HT-29 (cell line): ENCODE measurements around the gene DPF3. TPM values are rescaled to one million over a fixed set of nuclear protein-coding genes. Genes with fewer than 3 reads are reported as not detected.
"Not testable (repeated sequence)": the region's sequence is repeated elsewhere in the genome, so short reads cannot be mapped to it uniquely, and the experiment has no call there.

ENCODE experiments used
- DNase-seq: peaks from one replicate; pipeline ENCODE4 v3.0.0-alpha.2; 2015; ENCODE audit warnings: low spot score
- total RNA-seq: library from RNA; depleted of rRNA; stranded (reverse); fragments of >200 nt; shearing (Covaris generic); gene quantifications from 2 replicates; pipeline ENCODE4 v1.2.3, GENCODE V29; 2014

The DPF3 gene
- total RNA-seq, 1 experiment from 2014 or later: not detected

DNA sequence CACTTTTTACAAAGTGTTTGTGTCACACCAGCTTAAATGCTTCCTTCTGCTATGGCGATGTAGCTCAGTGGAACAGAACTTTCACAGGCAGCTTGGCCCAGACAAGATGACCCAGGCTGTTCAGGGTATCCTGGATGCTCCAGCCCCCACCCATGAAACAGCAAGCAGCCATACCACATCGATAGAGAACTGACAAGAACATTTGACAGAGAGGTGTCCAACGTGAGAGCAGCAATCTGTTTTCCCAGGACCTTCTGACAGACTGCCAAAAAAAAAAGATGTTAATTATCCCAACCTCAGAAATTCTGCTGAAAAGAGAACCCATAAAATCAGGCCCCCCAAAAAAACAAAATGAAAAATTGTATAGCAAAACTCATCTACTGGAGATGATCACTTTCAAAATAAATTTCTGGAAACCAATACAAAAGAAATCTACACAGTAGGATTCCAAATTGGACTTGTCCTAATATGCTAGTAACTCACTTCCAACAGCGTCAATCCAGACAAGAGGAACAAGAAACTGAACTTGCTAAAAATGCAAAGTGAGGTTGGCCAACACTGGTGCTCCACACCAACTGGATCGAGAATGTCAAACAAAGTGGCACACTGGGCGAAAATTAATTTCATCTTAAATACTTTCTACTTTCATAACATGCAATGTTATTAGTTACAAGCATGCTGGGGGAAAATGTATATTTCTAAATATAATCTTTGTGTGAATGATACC, 118.8 kb downstream of the DPF3 start:
- no peak for DNase-seq

DNA sequence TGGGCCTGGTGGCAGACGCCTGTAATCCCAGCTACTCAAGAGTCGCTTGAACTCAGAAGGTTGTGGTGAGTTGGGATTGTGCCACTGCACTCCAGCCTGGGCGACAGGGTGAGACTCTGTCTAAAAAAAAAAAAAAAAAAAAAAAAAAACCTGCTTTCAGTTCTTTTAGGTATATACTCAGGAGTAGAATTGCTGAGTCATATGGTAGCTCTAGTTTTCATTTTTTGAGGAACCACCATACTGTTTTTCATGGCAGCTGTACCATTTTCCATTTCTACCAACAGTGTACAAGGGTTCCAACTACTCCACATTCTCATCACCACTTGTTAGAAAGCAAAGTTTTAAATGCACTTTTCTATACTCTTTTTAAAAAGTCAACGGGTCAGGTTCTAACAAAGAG, 119.8 kb downstream of the DPF3 start:
- no peak for DNase-seq

DNA sequence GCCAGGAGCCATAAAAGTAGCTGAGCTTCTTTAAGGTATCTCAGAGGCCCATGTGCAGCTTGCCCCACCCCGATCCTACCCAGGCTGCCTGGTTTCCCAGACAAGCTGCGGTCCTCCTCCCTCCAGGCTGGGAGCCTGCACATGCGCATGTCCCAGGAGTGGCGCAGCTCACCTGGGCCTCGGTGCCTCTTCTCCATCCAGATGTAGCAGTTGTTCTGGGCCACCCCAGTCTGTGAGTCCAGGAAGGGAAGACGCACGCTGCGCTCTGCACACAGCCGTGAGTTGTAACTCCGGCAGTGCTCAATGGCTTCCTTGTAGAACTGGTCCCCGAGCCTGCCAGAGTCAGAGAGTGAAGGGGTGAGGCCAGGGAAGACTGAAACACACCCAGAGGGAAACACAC, 122.3 kb downstream of the DPF3 start:
- no peak for DNase-seq

DNA sequence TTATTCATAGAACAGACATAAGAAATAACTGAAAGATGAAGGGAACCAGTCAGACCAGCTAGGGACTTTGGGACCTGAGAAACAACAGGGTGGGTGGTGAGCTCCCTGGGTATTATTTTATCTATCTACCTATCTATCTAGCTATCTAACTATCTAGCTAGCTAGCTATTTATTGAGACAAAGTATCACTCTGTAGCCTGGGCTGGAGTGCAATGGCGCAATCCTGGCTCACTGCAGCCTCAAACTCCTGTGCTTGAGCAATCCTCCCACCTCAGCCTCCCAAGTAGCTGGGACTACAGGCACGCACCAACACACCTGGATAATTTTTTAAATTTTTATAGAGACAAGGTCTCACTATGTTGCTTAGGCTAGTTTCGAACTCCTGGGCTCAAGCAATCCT, 127.6 kb downstream of the DPF3 start:
- DNase-seq: no peak

DNA sequence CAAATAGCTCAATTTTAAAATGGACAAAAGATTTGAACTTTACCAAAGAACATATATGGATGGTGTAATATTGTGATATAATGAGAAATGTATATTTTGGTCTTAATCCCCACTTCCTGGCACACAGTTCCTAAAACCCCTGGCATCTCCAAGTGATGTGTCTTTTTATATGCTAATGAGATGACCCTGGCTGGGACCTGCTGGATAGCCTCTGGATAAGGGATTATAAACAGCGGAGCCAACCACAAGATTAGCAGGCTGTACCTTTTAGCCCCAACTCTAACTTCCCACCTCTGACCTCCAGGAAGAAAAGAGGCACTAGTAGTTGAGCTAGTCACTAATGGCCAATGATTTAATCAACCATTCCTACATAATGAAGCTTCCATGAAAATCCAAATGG, 130.0 kb downstream of the DPF3 start:
- DNase-seq: no peak

DNA sequence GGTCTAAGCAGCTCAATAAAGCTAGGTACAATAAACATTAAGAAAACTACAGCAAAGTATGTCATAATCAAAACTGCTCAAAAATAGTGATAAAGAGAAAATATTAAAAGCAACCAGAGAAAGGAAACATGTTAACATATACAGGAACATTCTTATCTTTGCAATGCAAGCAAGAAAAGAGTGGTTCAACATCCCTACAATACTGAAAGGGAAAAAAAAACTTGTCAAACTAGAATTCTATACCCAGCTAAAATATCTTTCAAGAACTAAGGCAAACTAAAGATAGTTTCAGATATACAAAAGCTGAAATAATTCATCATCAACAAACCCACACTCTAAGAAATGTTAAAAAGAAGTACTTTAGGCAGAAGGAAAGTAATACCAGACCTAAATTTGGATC, 134.2 kb downstream of the DPF3 start:
- DNase-seq: no peak

DNA sequence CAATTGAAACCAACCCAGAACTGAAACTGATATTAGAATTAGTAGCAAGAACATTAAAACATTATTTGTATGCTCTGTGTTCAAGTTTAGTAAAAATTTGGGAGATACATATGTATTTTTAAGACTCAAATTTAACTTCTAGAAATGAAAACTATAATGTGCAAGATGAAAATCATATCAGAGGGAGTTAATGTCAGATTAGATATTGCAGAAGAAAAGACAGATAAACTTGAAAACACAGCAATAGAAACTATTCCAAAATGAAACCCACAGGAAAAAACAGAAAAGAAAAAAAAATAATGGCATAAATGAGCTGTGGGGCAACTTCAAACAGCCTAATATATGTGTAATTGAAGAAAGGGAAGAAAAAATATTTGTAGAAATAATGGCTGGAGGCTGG, 134.9 kb downstream of the DPF3 start:
- DNase-seq: no peak

DNA sequence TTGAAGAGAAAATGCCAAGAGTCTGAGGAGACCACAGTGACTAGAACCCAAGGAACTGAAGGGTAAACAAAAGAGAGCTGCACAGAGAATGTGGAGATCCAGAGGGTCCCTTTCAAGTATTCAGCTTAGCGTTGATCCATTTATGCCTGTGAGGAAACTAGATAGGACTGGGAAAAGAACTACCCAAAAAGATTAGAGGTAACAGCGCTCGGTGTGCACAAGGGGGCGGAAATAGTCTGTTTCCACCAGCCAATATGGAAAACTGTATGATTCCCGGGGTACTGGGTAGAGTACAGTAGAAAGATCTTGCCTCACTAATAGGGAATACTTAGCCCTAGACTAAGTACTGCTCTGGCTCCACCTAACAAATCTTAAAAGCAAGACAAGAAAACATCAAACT, 135.5 kb downstream of the DPF3 start:
- DNase-seq: no peak

DNA sequence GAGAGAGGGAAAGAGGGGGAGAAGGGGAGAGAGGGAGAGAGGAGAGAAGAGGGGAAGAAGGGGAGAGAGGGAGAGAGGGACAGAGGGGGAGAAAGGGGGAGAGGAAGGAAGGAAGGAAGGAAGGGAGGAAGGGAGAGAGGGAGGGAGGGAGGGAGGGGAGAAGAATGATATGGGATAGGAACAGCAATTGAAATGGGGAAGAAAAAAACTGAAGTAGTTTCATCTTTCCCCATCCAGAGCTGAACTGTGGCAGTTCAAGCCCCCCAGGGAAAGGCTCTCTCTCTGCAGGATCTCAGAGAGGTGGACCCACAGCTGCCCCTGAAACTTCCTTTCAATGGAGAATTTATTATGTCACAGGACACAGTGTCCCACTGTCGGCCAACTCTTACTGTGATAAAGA, 136.9 kb downstream of the DPF3 start:
- no peak for DNase-seq

DNA sequence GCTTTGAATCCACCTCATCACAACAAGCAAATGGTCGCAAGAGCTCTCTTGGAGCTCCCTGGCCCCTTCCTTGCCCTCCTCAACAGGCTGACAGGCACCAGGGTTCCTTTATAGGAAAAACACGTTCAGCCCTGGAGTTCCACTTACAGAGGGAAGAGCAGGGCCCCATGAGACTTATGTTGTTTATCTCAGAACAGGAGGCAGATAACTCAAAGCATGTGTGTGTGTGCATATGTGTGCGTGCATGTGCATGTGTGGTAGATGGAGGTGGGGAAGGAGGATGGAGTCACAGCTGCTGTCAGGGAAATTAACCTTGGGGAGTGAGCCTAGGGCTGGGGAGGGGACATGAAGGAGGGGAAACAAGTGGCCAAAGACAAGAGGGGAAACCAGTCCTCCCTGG, 138.1 kb downstream of the DPF3 start:
- DNase-seq: no peak

DNA sequence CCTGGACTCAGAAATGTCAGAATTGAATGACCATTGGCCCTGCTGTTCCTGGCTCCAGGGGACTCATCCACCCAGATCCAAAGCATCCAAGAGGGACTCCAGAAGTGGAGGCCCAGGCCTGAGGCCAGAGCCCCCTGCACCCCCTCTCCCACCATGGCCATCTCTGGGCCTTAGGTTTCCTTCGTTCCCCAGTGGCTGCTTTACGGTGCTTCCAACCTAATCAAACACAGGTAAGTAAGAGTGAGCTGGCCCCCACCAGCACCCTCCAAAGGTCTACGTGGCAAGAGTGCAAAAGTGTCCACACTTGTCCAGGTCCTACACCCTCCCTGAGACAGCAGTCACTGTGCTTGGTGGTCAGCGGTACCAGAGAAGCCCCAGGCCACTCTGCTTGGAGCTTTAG, 139.0 kb downstream of the DPF3 start:
- DNase-seq: no peak

DNA sequence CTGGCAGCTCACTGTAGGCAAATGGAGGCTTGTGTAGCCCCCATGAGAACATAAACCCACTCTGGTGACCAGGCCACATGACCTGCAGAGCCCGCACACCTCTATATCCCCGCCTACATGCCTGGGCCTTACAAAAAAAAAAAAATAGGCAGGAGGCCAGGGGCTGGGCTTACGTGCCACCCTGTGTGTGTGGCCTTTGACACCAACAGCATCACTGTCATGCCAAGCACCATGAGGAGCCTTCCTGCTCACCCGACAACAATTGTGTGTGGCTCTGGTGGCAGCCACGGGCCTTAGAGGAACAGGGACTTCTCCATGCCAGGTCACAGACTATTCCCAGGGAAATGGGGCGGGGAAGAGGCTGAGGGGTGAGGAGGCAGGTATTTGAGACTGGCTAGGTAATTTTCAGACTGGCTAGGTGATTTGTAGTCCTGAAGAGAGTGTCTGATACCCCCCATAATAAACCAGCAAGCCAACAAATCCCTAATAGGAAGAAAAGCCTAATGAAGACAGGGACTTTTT, 140.0 kb downstream of the DPF3 start:
- no peak for DNase-seq

DNA sequence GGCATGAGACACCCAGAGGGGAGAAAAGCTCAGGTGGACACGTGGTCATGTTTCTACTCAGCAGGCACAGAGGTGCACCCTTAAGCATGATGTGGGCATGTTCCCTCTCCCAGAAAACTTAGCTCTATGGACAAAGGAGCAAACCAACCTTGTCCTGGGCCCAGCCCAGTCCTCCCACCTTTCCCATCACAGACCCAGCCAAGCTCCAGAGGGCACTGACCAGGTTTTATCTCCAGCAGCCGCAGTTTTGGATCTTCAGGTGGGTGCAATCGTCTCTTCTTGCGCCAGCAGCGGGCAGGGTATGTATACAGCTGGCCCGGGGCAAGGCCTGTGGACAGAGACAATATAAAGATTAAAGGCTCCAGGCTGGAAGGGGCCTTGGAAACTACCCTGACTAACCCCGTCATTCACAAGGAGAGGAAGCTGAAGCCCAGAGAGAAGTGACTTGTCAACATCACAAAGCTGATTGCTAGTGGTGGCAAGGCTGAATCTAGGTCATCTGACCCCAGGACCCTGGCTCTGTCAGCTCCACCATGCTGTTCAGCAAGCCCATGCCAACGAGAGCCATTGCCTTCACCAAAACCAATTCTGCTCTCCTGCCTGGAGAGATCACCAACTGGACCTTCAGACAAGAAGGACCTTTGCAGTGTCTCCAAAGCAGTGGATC, 140.7 kb downstream of the DPF3 start:
- no peak for DNase-seq

DNA sequence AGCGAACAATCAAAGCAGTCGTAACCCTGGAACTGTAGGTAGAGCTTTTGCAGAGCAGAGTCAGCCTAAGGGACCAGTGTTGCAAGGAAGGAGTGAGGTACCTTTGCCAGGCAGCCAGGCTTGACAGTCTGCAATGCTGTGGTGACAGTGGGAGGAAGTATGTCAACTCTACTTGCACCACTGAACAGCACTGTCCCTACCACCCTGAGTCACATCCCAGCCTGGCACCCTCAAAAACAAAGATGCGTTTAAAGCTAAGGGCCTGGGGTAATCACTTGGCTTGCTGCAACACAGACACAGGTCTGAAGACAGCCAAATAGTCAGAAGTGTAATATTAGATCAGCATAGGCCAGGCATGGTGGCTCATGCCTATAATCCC, 141.9 kb downstream of the DPF3 start:
- DNase-seq: no peak

DNA sequence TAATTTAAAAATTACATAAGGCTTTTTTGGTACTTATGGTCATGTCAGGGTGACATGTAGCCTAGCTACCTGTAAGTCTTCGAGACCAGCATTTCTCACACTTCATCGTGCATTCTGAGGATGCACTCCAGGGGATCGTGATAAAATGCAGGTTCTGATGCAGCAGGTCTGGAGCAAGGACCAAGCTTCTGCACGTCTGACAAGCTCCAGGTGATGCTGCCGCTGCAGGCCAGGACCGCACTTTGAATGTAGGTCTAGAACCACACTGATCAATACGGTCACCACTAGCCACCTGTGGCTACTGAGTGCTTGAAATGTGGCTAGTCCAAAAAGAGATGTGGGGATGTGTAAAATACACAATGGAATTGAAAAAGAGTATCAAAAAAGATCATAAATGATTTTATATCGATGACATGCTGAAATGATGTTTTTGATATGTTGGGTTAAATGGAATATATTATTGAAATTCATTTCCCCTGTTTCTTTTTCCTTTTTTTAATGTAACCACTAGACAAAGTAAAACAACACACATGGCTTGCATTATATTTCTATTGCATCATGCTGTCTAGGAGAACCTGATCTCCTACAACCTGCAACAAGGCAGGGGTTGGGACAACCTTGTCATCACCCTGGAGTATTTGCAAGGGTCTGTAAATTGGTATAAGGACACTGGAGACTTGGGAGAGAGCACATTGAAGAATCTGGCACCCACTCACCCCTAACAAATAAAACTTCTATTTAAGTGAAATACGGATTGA, 142.4 kb downstream of the DPF3 start:
- no peak for DNase-seq

DNA sequence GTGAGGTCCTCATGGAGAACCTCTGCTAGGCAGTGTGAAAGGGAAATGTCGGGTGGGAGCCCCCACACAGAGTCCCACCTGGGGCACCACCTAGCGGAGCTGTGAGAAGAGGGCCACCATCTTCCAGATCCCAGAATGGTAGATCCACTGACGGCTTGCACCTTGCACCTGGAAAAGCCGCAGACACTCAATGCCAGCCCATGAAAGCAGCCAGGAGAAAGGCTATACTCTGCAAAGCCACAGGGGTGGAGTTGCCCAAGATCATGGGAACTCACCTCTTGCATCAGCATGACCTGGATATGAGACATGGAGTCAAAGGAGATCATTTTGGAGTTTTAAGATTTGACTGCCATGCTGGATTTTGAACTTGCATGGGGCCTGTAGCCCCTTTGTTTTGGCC, 145.0 kb downstream of the DPF3 start:
- DNase-seq: not testable (repeated sequence)

DNA sequence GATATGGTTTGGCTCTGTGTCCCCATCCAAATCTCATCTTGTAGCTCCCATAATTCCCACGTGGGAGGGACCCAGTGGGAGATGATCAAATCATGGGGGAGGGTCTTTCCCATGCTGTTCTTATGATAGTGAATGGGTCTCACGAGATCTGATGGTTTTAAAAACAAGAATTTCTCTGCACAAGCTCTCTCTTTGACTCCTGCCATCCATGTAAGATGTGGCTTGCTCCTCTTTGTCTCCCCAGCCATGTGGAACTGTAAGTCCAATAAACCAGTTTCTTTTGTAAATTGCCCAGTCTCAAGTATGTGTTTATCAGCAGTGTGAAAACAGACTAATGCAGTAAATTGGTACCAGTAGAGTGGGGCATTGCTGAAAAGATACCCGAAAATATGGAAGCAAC, 146.2 kb downstream of the DPF3 start:
- DNase-seq: no peak

DNA sequence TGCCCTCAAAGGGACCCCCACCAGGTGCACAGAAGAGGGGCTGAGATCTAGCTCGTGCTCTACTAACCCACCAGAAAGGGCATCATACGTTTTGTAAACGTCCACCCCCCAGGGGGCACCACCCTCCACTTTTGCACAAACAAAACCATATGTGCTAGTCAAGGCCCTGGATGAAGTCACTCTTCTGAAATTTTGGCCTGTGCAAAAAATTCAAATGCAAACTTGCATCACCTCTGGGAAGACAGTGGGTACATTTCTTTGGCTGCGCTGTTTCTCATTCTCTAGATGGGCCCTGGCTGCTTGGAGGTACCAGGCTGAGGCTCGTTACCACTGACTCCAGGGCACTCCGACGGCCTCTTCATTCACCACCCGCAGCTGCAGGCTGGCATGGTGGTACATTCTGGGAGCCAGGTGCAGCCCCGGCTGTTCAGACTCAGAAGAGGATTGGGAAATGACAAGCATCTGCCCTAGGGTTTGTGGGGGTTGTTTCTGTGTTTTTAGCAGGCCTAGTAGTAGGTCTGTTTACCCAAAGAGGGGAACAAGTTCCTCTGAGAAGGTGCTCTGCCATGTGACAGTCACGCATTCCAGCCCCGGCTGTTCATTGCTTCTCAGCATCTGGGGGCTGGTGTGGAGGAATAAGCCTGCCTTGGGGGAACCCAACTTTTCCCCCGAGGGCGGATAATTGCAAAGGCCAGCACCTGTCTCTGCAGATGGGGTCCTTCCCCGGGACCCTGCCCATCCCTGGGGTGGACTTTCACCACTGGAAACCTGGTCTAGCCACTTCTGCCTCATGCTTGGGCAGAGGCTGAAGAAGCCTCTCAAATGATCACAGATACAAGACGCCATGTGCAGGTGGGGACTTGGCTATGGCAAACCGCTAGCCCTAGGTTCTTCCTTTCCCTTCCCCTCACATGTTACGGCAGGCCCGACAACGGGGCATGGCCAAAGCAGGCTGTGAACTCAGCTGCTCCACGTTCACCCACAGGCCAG, 147.6 kb downstream of the DPF3 start:
- no peak for DNase-seq

DNA sequence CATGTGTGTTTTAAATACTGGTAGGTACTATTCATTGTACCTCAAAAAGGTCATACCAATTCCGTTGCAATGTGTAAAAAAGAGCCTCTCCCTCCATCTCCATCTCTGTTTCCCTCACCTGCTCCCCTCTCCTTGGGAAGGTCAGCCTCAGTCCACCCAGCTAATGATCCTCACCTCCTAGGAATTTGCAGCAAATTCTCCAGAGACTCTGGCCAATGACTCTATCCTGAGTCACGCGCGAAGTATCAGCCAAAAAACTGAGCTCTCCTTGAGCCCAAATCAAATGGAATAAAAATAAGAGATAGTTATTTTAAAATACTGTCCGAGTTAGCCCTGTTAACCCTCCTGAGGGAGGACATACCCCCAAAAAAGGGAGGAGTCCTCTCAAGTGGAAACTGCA, 148.4 kb downstream of the DPF3 start:
- DNase-seq: no peak

DNA sequence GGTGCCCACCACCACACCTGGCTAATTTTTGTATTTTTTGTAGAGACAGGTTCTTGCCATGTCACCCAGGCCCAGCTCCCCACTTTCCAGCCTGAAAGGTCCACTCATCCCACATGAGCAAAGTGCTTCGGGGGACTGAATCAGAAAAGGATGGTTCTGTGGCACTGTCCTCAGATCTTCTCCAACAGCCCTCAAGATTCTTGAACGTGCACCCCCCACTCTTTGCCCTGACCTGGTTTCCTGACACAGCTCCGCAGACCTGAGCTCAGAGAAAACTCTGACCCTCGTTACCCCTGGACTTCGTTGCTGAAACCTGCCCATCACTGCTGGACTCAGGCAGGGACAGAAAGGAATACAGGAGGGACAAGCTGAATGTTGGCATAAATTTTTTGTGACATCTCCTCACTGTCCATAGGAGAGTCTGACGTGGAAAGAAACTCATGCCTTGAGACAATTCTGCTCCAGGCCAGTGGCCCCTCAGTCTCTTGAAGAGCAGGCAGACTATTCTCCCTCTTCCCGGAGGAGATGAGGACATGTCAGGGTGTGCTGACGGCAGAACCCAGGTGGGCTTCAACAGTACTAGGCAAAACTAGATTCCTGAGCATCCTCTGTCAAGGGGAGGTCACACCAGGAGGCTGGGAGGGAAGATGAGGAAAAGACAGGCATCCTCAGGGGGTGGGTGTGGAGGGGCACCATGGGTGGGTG, 149.3 kb downstream of the DPF3 start:
- DNase-seq: no peak

DNA sequence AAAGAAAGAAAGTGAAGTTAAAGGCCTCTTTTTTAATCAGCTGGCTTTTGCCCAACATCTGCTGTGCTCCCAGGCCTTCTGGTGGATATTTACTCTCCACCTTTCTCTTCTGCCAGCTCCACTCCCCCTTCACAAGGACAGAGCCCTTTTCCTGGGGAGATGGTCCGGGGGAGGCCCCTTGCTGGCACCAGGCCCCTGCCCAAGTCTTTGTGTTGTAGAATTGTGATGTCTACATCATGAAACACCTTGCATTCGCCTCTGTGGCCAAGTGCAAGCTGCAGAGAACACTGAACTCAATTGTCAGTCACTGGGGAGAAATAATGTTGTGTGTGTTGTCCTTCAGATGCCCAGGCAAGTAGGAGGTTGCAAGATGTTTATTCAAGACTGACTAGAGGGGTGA, 150.3 kb downstream of the DPF3 start:
- no peak for DNase-seq
